GM12875 (cell line): ENCODE results near the gene PMIS2.

Experiments
- H3K4me3 ChIP-seq: one replicate; pipeline ENCODE4 v1.5.1; 2011; ENCODE audit warnings: low read depth, low read length, control low read depth
- TF ChIP-seq, protein P1 (sequence below): IDR thresholded peaks from 2 replicates; pipeline ENCODE4 v1.5.1; 2011; ENCODE audit warnings: low read depth, mild to moderate bottlenecking, control low read depth, inconsistent platforms, low read length, moderate library complexity, borderline replicate concordance; ENCODE audit not compliant: insufficient read depth

The PMIS2 gene

DNA sequence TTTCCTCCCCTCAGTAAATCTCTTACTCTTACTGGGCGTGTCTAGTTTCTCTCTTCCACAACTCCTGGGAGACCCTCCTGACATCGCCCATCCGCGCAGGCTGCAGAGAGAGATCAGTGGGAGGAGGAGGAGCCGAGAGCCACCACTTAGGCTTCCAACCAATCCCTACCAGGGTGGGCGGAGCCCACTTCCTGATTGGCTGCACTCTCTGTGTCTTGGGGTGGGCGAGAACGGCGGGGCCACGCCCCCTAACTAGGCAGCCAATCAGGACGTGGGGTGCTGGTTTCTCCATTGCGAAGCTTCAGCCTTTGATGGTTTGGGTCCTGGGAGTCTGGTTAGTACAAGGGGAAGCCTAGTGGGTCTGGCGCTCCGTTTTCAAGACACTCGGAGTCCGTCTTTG lies at the start of gene PMIS2:
Gene PMIS2 (plus strand): TSS at position 326 of the 400 bp plus-strand sequence. CDS start 87 bp downstream, outside the sequence.
- TF ChIP-seq, protein P1, sequence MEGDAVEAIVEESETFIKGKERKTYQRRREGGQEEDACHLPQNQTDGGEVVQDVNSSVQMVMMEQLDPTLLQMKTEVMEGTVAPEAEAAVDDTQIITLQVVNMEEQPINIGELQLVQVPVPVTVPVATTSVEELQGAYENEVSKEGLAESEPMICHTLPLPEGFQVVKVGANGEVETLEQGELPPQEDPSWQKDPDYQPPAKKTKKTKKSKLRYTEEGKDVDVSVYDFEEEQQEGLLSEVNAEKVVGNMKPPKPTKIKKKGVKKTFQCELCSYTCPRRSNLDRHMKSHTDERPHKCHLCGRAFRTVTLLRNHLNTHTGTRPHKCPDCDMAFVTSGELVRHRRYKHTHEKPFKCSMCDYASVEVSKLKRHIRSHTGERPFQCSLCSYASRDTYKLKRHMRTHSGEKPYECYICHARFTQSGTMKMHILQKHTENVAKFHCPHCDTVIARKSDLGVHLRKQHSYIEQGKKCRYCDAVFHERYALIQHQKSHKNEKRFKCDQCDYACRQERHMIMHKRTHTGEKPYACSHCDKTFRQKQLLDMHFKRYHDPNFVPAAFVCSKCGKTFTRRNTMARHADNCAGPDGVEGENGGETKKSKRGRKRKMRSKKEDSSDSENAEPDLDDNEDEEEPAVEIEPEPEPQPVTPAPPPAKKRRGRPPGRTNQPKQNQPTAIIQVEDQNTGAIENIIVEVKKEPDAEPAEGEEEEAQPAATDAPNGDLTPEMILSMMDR, result no peak
- no peak within 1 kb of the TSS for H3K4me3 ChIP-seq

DNA sequence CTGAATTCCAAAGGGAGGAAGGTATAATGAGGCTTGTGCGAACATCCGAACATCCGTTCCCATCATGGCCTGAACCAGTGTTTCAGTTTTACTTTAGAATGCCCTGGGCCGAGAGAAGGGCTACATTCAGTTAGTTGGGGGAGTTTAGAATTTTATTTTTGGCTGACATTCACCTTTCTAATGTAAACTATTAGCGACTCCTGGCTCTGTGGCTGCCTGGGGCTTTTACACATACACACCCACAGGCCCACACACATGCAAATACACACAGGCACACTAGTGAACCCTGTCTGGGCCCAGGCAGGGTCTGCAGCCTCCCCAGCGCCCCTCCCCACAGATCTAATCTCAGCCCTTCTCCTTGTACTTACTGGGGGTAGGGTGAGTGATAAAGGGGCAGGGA lies 46.7 kb upstream of the PMIS2 start:
- TF ChIP-seq, protein P1, result no peak
- no peak overlapping the region for H3K4me3 ChIP-seq

DNA sequence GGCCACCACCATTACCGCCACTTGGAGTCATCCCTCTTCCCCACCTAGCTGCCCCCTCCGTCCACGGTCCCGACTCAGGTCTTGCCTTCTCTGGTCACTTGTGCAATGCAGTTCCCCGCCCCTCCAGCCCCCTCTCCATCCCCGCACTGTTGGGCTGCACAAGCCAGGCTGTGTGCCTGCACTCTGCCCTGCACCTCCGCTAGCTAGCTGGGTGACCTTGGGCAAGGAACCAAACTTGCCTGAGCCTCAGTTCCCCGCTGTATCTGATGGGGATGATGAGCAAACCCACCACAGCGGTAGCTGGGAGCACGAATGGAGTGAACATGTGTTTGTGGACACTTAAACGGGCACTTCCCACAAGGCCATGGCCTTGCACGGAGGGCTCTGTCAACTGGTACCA lies 46.1 kb upstream of the PMIS2 start:
- TF ChIP-seq, protein P1, result no peak
- no peak overlapping the region for H3K4me3 ChIP-seq

DNA sequence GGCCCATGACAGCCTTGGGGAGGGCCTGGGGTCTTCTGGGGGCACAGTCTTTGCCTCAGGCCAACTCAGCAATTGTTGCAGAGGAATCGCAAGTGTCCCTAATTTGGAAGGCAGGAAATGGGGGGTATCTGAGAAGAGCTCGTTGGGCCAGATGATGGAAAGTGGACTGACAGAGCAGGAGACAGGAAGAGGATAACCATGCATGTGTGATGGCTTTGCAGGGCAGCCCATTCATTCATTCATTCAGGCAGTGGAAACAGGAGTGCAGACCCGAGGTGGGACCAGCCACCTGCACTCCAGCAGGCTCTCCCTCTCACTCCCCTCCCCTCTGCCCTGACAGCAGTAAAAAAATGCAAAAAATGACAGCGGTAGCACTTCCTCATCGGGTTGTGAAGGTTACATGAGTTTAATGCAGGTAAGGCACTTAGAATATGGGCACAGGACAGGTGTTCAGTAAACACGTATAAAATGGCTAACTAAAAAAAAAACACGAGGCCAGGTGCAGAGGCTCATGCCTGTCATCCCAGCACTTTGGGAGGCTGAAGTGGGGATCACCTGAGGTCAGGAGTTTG lies 45.5 kb upstream of the PMIS2 start:
- H3K4me3 ChIP-seq, result no peak overlapping the region
- TF ChIP-seq, protein P1, result no peak

DNA sequence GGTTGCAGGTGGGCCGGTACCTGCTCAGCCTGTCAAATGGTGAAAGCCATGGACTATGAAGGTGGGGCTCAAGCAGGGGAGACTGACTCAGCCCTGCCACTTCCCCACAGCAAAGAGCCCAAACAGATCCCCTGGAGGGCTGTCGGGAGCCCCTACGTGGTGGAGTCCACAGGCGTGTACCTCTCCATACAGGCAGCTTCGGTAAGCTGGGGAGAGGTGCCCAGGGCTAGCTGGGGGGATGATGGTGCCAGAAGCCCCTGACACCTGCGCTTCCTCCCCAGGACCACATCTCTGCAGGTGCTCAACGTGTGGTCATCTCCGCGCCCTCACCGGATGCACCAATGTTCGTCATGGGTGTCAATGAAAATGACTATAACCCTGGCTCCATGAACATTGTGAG lies 43.8 kb upstream of the PMIS2 start:
- TF ChIP-seq, protein P1, result no peak
- no peak overlapping the region for H3K4me3 ChIP-seq

DNA sequence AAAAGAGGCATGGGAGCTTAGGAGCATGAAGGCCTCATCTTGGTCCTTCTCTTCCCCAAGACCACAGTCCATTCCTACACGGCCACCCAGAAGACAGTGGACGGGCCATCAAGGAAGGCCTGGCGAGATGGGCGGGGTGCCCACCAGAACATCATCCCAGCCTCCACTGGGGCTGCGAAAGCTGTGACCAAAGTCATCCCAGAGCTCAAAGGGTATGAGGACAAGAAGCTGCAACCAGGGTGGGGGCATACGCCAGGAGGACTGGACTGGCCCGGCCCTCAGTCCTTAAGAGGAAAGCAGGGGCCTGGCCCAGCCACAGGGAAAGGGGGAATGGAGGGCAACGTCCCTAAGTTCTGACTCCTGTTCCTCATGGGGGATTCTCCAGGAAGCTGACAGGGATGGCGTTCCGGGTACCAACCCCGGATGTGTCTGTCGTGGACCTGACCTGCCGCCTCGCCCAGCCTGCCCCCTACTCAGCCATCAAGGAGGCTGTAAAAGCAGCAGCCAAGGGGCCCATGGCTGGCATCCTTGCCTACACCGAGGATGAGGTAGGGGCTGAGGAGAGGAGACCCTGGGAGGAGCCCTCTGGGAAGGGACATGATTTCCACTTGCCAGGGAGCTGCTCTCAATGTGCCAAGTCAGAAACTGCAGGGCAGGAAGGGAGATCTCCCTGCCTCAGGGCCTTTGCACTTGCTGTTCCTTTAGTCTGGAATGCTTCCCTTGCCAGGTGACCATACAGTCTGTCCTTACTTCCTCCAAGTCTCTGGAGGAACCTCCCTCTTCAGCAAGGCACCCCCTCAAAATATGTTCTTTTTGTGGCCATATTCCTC lies 42.5 kb upstream of the PMIS2 start:
- TF ChIP-seq, protein P1, result no peak
- H3K4me3 ChIP-seq, result no peak overlapping the region
